ENCODE results near the gene THAP7.
"Not testable (repeated sequence)": the region's sequence is repeated elsewhere in the genome, so short reads cannot be mapped to it uniquely, and the experiment has no call there.

Gene THAP7

GRCh38 chr22:21001601-21002325, at the start of gene THAP7:
Gene THAP7 (minus strand): TSS chr22:21002118. CDS start chr22:21001911, 207 bp downstream.
- DNase-seq (ENCODE audit: low read depth), result peak; percentile 89

- DNase-seq (ENCODE audit: low read depth), result no peak
Observed at GRCh38 chr22:21051145-21051830, 49.4 kb upstream of the THAP7 start.

- DNase-seq (ENCODE audit: low read depth), result not testable (repeated sequence)
Observed at GRCh38 chr22:21048965-21049364, 47.0 kb upstream of the THAP7 start.

- not testable (repeated sequence) for DNase-seq (ENCODE audit: low read depth)
Observed at GRCh38 chr22:21048448-21048847, 46.5 kb upstream of the THAP7 start.

- no peak for DNase-seq (ENCODE audit: low read depth)
Observed at GRCh38 chr22:21047730-21048129, 45.8 kb upstream of the THAP7 start.

GRCh38 chr22:21047035-21047661, 45.2 kb upstream of the THAP7 start:
- DNase-seq (ENCODE audit: low read depth), result no peak

- DNase-seq (ENCODE audit: low read depth), result peak; percentile 87
Observed at GRCh38 chr22:21045585-21046294, 43.8 kb upstream of the THAP7 start, which contains the start of gene LRRC74B. Gene LRRC74B (plus strand): TSS chr22:21045946. CDS start chr22:21045987, 41 bp downstream.

GRCh38 chr22:21044931-21045584, 43.1 kb upstream of the THAP7 start:
- peak; percentile 46 for DNase-seq (ENCODE audit: low read depth)

- no peak for DNase-seq (ENCODE audit: low read depth)
Observed at GRCh38 chr22:21043860-21044535, 42.1 kb upstream of the THAP7 start.

GRCh38 chr22:21042978-21043859, 41.3 kb upstream of the THAP7 start:
- DNase-seq (ENCODE audit: low read depth), result no peak

GRCh38 chr22:21041937-21042336, 40.0 kb upstream of the THAP7 start:
- peak; percentile 16 for DNase-seq (ENCODE audit: low read depth)

GRCh38 chr22:21039158-21039557, 37.2 kb upstream of the THAP7 start:
- not testable (repeated sequence) for DNase-seq (ENCODE audit: low read depth)

- no peak for DNase-seq (ENCODE audit: low read depth)
Observed at GRCh38 chr22:21038405-21038804, 36.5 kb upstream of the THAP7 start.

- no peak for DNase-seq (ENCODE audit: low read depth)
Observed at GRCh38 chr22:21034989-21035388, 33.1 kb upstream of the THAP7 start.

- no peak for DNase-seq (ENCODE audit: low read depth)
Observed at GRCh38 chr22:21033895-21034294, 32.0 kb upstream of the THAP7 start.

GRCh38 chr22:21032868-21033688, 31.2 kb upstream of the THAP7 start:
- no peak for DNase-seq (ENCODE audit: low read depth)

GRCh38 chr22:21032037-21032867, 30.3 kb upstream of the THAP7 start, which contains the start of gene SLC7A4:
Gene SLC7A4 (minus strand): TSS chr22:21032561. CDS start chr22:21031812, 749 bp downstream.
- DNase-seq (ENCODE audit: low read depth), result no peak

- no peak for DNase-seq (ENCODE audit: low read depth)
Observed at GRCh38 chr22:21031545-21032036, 29.7 kb upstream of the THAP7 start.

All from fibroblast of the conjunctiva (primary cell).